Endothelial cell (in vitro differentiated cells): Measurements from ENCODE around the gene CDYL2. TPM values are rescaled to one million over a fixed set of nuclear protein-coding genes. Genes with fewer than 3 reads are reported as not detected.

Source experiments
- DNase-seq: peaks from one replicate; pipeline ENCODE4 v3.0.0; 2021; ENCODE audit warnings: low spot score
- H3K27ac Mint-ChIP-seq: one replicate; pipeline ENCODE4 v1.8.0; 2021; ENCODE audit warnings: mixed read lengths, inconsistent platforms; ENCODE audit not compliant: unreplicated experiment
- H3K27me3 Mint-ChIP-seq: one replicate; pipeline ENCODE4 v1.8.0; 2021; ENCODE audit warnings: mild to moderate bottlenecking, moderate library complexity, mixed read lengths, inconsistent platforms; ENCODE audit not compliant: unreplicated experiment
- H3K36me3 Mint-ChIP-seq: one replicate; pipeline ENCODE4 v1.8.0; 2021; ENCODE audit warnings: mild to moderate bottlenecking, low read depth, mixed read lengths, inconsistent platforms; ENCODE audit not compliant: unreplicated experiment
- H3K4me1 Mint-ChIP-seq: one replicate; pipeline ENCODE4 v1.8.0; 2021; ENCODE audit warnings: mild to moderate bottlenecking, mixed read lengths, inconsistent platforms; ENCODE audit not compliant: unreplicated experiment
- H3K4me3 Mint-ChIP-seq: one replicate; pipeline ENCODE4 v1.8.0; 2021; ENCODE audit warnings: mild to moderate bottlenecking, mixed read lengths, inconsistent platforms; ENCODE audit not compliant: unreplicated experiment
- H3K9me3 Mint-ChIP-seq: one replicate; pipeline ENCODE4 v1.8.0; 2021; ENCODE audit warnings: mixed read lengths, inconsistent platforms; ENCODE audit not compliant: unreplicated experiment
- total RNA-seq: library from RNA; stranded (reverse); fragmentation: NEBNext Ultra II Directional; extraction: Animal tissue kit (Norgen Biotek cat#: 25700); gene quantifications from one replicate; pipeline ENCODE4 v1.2.1, GENCODE V29; 2021; ENCODE audit not compliant: unreplicated experiment
- TF ChIP-seq, protein P1 (sequence below): fragments of 200-600 bp; sonication (generic); IDR thresholded peaks from one replicate; pipeline ENCODE4 v1.5.0; 2021; ENCODE audit warnings: antibody characterized with exemption; ENCODE audit not compliant: unreplicated experiment

The CDYL2 gene
- total RNA-seq, 1 donor from 2014 or later: 26.6 TPM

DNA sequence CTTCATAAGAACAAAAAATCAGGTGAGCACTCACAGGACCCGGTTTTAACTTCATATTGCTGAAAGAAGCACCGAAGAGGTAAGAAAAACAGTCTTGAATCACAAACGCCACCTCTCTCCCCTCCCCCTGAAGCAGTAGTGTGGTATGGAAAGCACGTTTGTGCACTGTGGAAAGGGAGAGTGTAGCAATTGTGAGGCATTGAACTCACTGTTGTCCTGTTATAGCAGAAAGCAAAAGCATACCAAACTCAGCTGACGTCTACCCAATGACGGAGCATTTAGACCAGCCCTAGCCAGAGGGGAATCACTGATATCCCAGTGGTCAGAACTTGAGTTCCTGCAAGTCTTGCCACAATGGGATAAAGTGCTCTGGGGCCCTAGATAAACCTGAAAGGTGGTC lies 164.8 kb downstream of the CDYL2 start:
- Mint-ChIP-seq H3K9me3 (peaks cover 4% of the 10 kb centered on the region), H3K27ac (no peak overlapping the region), H3K4me3 (no peak overlapping the region), H3K36me3 (peaks cover 4% of the 10 kb centered on the region), H3K27me3 (peaks cover 3% of the 10 kb centered on the region), H3K4me1 (no peaks in the 10 kb centered on the region)
- DNase-seq: no peak
- TF ChIP-seq, protein P1, sequence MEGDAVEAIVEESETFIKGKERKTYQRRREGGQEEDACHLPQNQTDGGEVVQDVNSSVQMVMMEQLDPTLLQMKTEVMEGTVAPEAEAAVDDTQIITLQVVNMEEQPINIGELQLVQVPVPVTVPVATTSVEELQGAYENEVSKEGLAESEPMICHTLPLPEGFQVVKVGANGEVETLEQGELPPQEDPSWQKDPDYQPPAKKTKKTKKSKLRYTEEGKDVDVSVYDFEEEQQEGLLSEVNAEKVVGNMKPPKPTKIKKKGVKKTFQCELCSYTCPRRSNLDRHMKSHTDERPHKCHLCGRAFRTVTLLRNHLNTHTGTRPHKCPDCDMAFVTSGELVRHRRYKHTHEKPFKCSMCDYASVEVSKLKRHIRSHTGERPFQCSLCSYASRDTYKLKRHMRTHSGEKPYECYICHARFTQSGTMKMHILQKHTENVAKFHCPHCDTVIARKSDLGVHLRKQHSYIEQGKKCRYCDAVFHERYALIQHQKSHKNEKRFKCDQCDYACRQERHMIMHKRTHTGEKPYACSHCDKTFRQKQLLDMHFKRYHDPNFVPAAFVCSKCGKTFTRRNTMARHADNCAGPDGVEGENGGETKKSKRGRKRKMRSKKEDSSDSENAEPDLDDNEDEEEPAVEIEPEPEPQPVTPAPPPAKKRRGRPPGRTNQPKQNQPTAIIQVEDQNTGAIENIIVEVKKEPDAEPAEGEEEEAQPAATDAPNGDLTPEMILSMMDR: no peak

DNA sequence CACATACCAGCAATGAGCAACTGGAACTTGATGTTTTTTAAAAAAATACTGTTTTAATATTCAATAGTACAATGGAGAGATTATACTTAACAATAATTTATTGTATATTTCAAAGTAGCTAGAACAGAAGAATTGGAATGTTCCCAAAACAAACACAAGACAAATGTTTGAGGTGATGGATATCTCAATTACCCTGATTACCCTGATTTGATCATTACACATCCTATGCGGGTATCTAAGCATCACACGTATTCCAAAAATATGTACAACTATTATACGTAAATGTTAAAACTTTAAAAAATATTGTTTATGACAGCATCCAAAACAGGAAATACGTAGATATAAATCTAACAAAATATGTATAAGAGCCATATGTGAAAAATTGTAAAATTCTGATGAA lies 166.8 kb downstream of the CDYL2 start:
- Mint-ChIP-seq H3K4me1 (no peaks in the 10 kb centered on the region), H3K4me3 (no peak overlapping the region), H3K27me3 (peaks cover 3% of the 10 kb centered on the region), H3K9me3 (peaks cover 4% of the 10 kb centered on the region), H3K27ac (no peak overlapping the region), H3K36me3 (peaks cover 4% of the 10 kb centered on the region)
- TF ChIP-seq, protein P1: no peak
- DNase-seq: no peak

DNA sequence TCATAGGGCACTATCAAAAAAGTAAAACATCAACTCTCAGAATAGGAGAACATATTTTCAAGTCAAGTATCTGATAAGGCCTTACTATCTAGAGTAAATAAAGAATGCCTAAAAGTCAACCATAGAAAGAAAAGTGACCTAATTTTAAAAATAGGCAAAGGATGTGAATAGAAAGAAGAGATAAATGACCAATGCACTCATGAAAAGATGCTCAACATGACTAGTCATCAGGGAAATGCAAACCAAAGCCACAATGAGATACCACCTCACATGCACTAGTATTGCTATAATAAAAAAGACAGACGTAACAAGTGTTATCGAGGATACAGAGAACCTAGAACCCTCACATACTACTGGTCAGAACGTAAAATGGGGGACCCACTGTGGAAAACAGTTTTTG lies 172.8 kb downstream of the CDYL2 start:
- no peak for DNase-seq
- peaks cover 25% of the 10 kb centered on the region for H3K36me3 Mint-ChIP-seq

DNA sequence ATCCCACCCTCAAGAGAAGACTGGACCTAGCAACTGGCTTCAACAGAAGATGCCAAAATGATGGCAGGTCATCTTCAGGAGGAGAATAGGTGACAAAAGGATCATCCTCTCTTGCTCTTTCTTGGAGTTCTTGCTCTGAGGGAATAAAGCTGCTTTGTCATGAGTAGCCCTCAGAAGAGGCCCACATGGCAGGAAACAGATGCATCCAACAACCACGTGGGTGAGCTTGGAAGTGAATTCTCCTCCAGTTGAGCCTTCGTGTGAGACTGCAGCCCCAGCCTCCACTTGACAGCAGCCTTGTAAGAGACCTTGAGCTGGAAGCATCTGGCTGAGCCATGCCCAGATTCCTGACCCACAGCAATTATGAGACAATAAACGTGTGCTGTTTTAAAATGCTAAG lies 176.1 kb downstream of the CDYL2 start:
- H3K4me3 Mint-ChIP-seq: no peak overlapping the region
- H3K27ac Mint-ChIP-seq: no peak overlapping the region
- DNase-seq: no peak
- no peaks in the 10 kb centered on the region for H3K4me1 Mint-ChIP-seq
- TF ChIP-seq, protein P1: no peak
- no peaks in the 10 kb centered on the region for H3K9me3 Mint-ChIP-seq
- H3K36me3 Mint-ChIP-seq: peaks cover 31% of the 10 kb centered on the region
- peaks cover 3% of the 10 kb centered on the region for H3K27me3 Mint-ChIP-seq

More for the DNA sequence above, 172.8 kb downstream of the CDYL2 start:
- TF ChIP-seq, protein P1: no peak
- no peaks in the 10 kb centered on the region for H3K27me3 Mint-ChIP-seq
- H3K4me3 Mint-ChIP-seq: no peak overlapping the region
- H3K27ac Mint-ChIP-seq: no peak overlapping the region
- no peaks in the 10 kb centered on the region for H3K4me1 Mint-ChIP-seq
- H3K9me3 Mint-ChIP-seq: peaks cover 4% of the 10 kb centered on the region

DNA sequence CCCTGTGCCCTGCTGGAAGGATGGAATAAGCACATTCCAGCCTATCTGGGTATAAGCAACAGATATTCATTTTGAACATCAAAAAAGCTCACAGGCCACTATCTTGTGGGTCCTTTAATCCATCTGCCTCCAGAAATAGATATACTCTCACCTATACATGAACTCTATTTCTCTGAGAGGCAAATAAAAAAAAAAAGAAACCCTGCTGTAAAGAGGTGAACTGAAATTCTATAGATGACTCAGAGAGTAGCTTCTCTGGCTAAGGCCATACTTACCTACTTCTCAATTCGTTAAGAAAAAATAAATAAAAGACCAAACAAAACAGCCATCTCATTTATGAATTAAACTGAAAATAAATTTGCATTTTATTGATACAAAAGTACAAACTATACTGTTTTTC lies 177.3 kb downstream of the CDYL2 start:
- Mint-ChIP-seq H3K36me3 (peaks cover 28% of the 10 kb centered on the region), H3K4me3 (no peak overlapping the region), H3K27ac (no peak overlapping the region), H3K9me3 (no peaks in the 10 kb centered on the region), H3K4me1 (no peaks in the 10 kb centered on the region), H3K27me3 (peaks cover 3% of the 10 kb centered on the region)
- DNase-seq: no peak
- TF ChIP-seq, protein P1: no peak
